Heart left ventricle (tissue), 13 donors: ENCODE data around the gene TRPM3.

Experiments
- CTCF ChIP-seq, 12 donors: fragments of 200-600 bp; sonication (generic) in 4 of 12; IDR thresholded peaks; one replicate each; pipeline versions ENCODE4 v1.5.0 to v1.8.0; 2018 to 2022; ENCODE audit warnings: antibody characterized with exemption in 12 of 12, mild to moderate bottlenecking in 5 of 12
- POLR2A ChIP-seq, 2 donors: fragments of 450-650 bp; IDR thresholded peaks; one replicate each; pipeline ENCODE4 v1.6.1; 2017; ENCODE audit warnings: antibody characterized with exemption in 2 of 2, mild to moderate bottlenecking in 2 of 2, moderate library complexity in 2 of 2
- donor health status: ischemic (EF 13 %, LVEDD 7.1; RV severe dilation, severe dysfunction).
- donor health status: DM: no; HTN: yes; CAD: no.
- donor health status: DM: no; HTN: no; CAD: no.
- donor health status: ischemic (EF 25% LVEDD 6.9; RV normal size, moderate dysfunction).
- donor health status: ischemic (EF 25% LVEDD 5.7; RV mildly dilated, moderate dysfunction).
- donor health status: ischemic (EF 35%, LVEDD 5.7; RV mildly dilated, moderate dysfunction).
- donor health status: nonischemic (EF 11% LVEDD 7.7; RV severe dilation, severe dysfunction).
- donor health status: DM: yes; HTN: yes; CAD: no.
- donor health status: PGD.
- donor health status: ischemic (EF 29% LVEDD 5.4; RV normal size, mild dysfunction).
- donor health status: nonischemic (EF 23%, LVEDD 6.1; RV moderate dilation, normal function).

GRCh38 chr9:70814597-70814996 lies 306.8 kb downstream of the TRPM3 start:
- TF ChIP-seq POLR2A (IDR thresholded peaks at IDR 0.05) (no peak), CTCF (IDR thresholded peaks at IDR 0.05) (no peak)
